ENCODE results near the gene ANKRD50.

DNA sequence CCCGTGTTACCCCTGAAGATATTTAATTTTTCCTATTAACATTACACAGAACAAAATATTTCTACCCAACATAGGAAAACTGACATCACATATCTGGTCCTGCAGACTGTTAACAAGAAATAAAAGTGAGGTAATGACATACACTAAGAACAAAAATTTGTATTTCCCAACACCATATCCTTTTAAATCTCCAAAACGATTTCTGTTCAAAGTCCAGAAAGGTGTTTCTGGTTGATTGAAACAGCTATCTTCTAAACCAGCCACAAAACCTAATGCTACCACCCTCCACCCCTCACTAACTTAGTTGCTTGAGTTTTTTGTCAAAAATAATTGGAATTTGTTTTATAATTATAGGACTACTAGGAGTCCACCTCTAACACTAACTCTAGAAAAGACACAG lies 7.1 kb downstream of the ANKRD50 start:
- no peak for TF ChIP-seq POLR2A (IDR thresholded peaks at IDR 0.05)
- TF ChIP-seq, protein P1, sequence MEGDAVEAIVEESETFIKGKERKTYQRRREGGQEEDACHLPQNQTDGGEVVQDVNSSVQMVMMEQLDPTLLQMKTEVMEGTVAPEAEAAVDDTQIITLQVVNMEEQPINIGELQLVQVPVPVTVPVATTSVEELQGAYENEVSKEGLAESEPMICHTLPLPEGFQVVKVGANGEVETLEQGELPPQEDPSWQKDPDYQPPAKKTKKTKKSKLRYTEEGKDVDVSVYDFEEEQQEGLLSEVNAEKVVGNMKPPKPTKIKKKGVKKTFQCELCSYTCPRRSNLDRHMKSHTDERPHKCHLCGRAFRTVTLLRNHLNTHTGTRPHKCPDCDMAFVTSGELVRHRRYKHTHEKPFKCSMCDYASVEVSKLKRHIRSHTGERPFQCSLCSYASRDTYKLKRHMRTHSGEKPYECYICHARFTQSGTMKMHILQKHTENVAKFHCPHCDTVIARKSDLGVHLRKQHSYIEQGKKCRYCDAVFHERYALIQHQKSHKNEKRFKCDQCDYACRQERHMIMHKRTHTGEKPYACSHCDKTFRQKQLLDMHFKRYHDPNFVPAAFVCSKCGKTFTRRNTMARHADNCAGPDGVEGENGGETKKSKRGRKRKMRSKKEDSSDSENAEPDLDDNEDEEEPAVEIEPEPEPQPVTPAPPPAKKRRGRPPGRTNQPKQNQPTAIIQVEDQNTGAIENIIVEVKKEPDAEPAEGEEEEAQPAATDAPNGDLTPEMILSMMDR (IDR thresholded peaks at IDR 0.05) = no peak
- no peak for TF ChIP-seq POLR2AphosphoS5 (IDR thresholded peaks at IDR 0.05)
